Spinal cord (tissue), 10 donors: Measurements from ENCODE around the gene LIN7C. TPM values are rescaled to one million over a fixed set of nuclear protein-coding genes. Genes with fewer than 3 reads are reported as not detected.
A peak's percentile ranks its signal among the peaks of the same experiment; 100 is the strongest.

Source experiments
- DNase-seq, 6 donors: peaks; one replicate each; pipeline versions ENCODE4 v3.0.0 to v3.0.0-alpha.2; 2013 to 2015; ENCODE audit warnings: low spot score in 6 of 6, low read depth in 4 of 6
- H3K27ac ChIP-seq: one replicate; pipeline ENCODE4 v1.5.1; 2013; ENCODE audit warnings: low read depth, low read length, control low read depth
- H3K27me3 ChIP-seq: one replicate; pipeline ENCODE4 v1.6.1; 2013; ENCODE audit warnings: low read length; ENCODE audit not compliant: control insufficient read depth, insufficient read depth
- H3K36me3 ChIP-seq: one replicate; pipeline ENCODE4 v1.6.1; 2013; ENCODE audit warnings: low read length; ENCODE audit not compliant: control insufficient read depth, insufficient read depth
- H3K4me1 ChIP-seq: one replicate; pipeline ENCODE4 v1.6.1; 2013; ENCODE audit warnings: low read length; ENCODE audit not compliant: control insufficient read depth, insufficient read depth
- H3K4me3 ChIP-seq: one replicate; pipeline ENCODE4 v1.5.1; 2013; ENCODE audit warnings: low read depth, low read length, control low read depth
- H3K9me3 ChIP-seq: one replicate; pipeline ENCODE4 v1.6.1; 2013; ENCODE audit warnings: low read length; ENCODE audit not compliant: control insufficient read depth, insufficient read depth
- WGBS: methylation state at CpG from one replicate; pipeline ENCODE4 v1.1.5; 2013; ENCODE audit warnings: missing lambda C conversion rate; ENCODE audit not compliant: insufficient coverage; 5-methylcytosine and 5-hydroxymethylcytosine counted together
- polyA plus RNA-seq, 2 donors: library from polyadenylated mRNA; unstranded; fragments of 120-200 nt; gene quantifications; one replicate each; pipeline ENCODE4 v1.2.1, GENCODE V29; 2013; ENCODE audit not compliant: insufficient read length in 2 of 2
- total RNA-seq, 2 donors: library from RNA; depleted of rRNA in 1 of 2; stranded (reverse); fragments of 120-200 nt in 1 of 2; fragments of >200 nt in 1 of 2; gene quantifications; one replicate each; pipeline versions ENCODE4 v1.2.3 to v1.2.4, GENCODE V29; 2013 to 2014
- donor health status: healthy.

Gene LIN7C
- total and polyA plus RNA-seq, 4 donors = 34.3 to 167 (median 63.1) TPM

- WGBS = no CpG with 5 or more reads among the region's 1 CpG
These were observed 40.2 kb downstream of the LIN7C start for GRCh38 chr11:27466363-27466762.

GRCh38 chr11:27465629-27466028 lies 40.9 kb downstream of the LIN7C start:
- no peaks in the 10 kb centered on the region for H3K27me3 ChIP-seq
- no peak overlapping the region for H3K27ac ChIP-seq
- no peak for DNase-seq
- H3K36me3 ChIP-seq = no peaks in the 10 kb centered on the region
- WGBS = no CpG with 5 or more reads among the region's 3 CpGs
- H3K9me3 ChIP-seq = no peaks in the 10 kb centered on the region
- no peak overlapping the region for H3K4me3 ChIP-seq
- peaks cover 7% of the 10 kb centered on the region for H3K4me1 ChIP-seq

More at GRCh38 chr11:27466363-27466762, 40.2 kb downstream of the LIN7C start:
- Histone ChIP-seq H3K4me3 (no peak overlapping the region), H3K9me3 (no peaks in the 10 kb centered on the region), H3K4me1 (peaks cover 5% of the 10 kb centered on the region), H3K27ac (no peak overlapping the region), H3K36me3 (no peaks in the 10 kb centered on the region), H3K27me3 (no peaks in the 10 kb centered on the region)
- no peak for DNase-seq

- DNase-seq = no peak
- WGBS = 100% methylated on average over 1 of the region's 2 CpGs
- Histone ChIP-seq H3K4me1 (peaks cover 8% of the 10 kb centered on the region), H3K27me3 (no peaks in the 10 kb centered on the region), H3K27ac (no peak overlapping the region), H3K36me3 (no peaks in the 10 kb centered on the region), H3K9me3 (no peaks in the 10 kb centered on the region), H3K4me3 (no peak overlapping the region)
These were observed 41.7 kb downstream of the LIN7C start for GRCh38 chr11:27464909-27465308.

- no CpG with 5 or more reads among the region's 2 CpGs for WGBS
- Histone ChIP-seq H3K27ac (no peak overlapping the region), H3K4me3 (no peak overlapping the region), H3K36me3 (no peaks in the 10 kb centered on the region), H3K9me3 (no peaks in the 10 kb centered on the region), H3K27me3 (no peaks in the 10 kb centered on the region), H3K4me1 (peaks cover 10% of the 10 kb centered on the region)
- DNase-seq = no peak
These were observed 42.3 kb downstream of the LIN7C start for GRCh38 chr11:27464289-27464696.

GRCh38 chr11:27462543-27462942 lies 44.0 kb downstream of the LIN7C start:
- Histone ChIP-seq H3K4me1 (peaks cover 10% of the 10 kb centered on the region), H3K27ac (no peak overlapping the region), H3K9me3 (no peaks in the 10 kb centered on the region), H3K4me3 (no peak overlapping the region), H3K27me3 (no peaks in the 10 kb centered on the region), H3K36me3 (no peaks in the 10 kb centered on the region)
- no peak for DNase-seq
- WGBS = 59% methylated on average over 3 of the region's 5 CpGs

GRCh38 chr11:27460158-27460978 lies 46.2 kb downstream of the LIN7C start:
- no peaks in the 10 kb centered on the region for H3K36me3 ChIP-seq
- H3K9me3 ChIP-seq = no peaks in the 10 kb centered on the region
- DNase-seq = peak in 1 of 6 donors; percentile 78
- H3K27me3 ChIP-seq = no peaks in the 10 kb centered on the region
- H3K27ac ChIP-seq = no peak overlapping the region
- no peak overlapping the region for H3K4me3 ChIP-seq
- peaks cover 5% of the 10 kb centered on the region for H3K4me1 ChIP-seq
- 80% methylated on average over 1 of the region's 5 CpGs for WGBS

- WGBS = 97% methylated on average over 3 of the region's 6 CpGs
- Histone ChIP-seq H3K4me3 (no peak overlapping the region), H3K36me3 (no peaks in the 10 kb centered on the region), H3K27me3 (no peaks in the 10 kb centered on the region), H3K9me3 (no peaks in the 10 kb centered on the region), H3K4me1 (peaks cover 5% of the 10 kb centered on the region), H3K27ac (no peak overlapping the region)
- DNase-seq = no peak
These were observed 47.4 kb downstream of the LIN7C start for GRCh38 chr11:27459191-27459590.

GRCh38 chr11:27458182-27458581 lies 48.4 kb downstream of the LIN7C start:
- WGBS = no CpG with 5 or more reads among the region's 2 CpGs
- Histone ChIP-seq H3K4me3 (no peak overlapping the region), H3K4me1 (peaks cover 5% of the 10 kb centered on the region), H3K9me3 (no peaks in the 10 kb centered on the region), H3K36me3 (no peaks in the 10 kb centered on the region), H3K27ac (no peak overlapping the region), H3K27me3 (no peaks in the 10 kb centered on the region)
- no peak for DNase-seq

GRCh38 chr11:27456795-27457329 lies 49.7 kb downstream of the LIN7C start:
- no peaks in the 10 kb centered on the region for H3K27me3 ChIP-seq
- H3K36me3 ChIP-seq = no peaks in the 10 kb centered on the region
- no peaks in the 10 kb centered on the region for H3K9me3 ChIP-seq
- no peak overlapping the region for H3K27ac ChIP-seq
- no peak for DNase-seq
- H3K4me3 ChIP-seq = no peak overlapping the region
- peaks cover 5% of the 10 kb centered on the region for H3K4me1 ChIP-seq
